HepG2 (cell line): ENCODE measurements around the gene GLB1L. TPM values are rescaled to one million over a fixed set of nuclear protein-coding genes. Genes with fewer than 3 reads are reported as not detected.

Source experiments
- AKAP8 ChIP-seq: sonication (generic); formaldehyde crosslinking; IDR thresholded peaks from 2 replicates; pipeline ENCODE4 v1.5.1; 2020; ENCODE audit warnings: mild to moderate bottlenecking, missing genetic modification reagents
- ARID2 ChIP-seq: sonication (generic); formaldehyde crosslinking; IDR thresholded peaks from 2 replicates; pipeline ENCODE4 v1.8.1; 2022; ENCODE audit warnings: mild to moderate bottlenecking, missing genetic modification reagents, borderline replicate concordance
- EED ChIP-seq: sonication (generic); formaldehyde crosslinking; IDR thresholded peaks from 2 replicates; pipeline ENCODE4 v1.5.0; 2020; ENCODE audit warnings: mild to moderate bottlenecking, missing genetic modification reagents
- GATAD1 ChIP-seq: IDR thresholded peaks from 2 replicates; pipeline ENCODE4 v1.6.1; 2016; ENCODE audit warnings: missing genetic modification reagents, missing compliant biosample characterization
- HMGXB4 ChIP-seq, 2 experiments: sonication (generic) in 1 of 2; formaldehyde crosslinking in 1 of 2; IDR thresholded peaks; 2 replicates each; pipeline versions ENCODE4 v1.4.0 to v1.6.1; 2018 to 2020; ENCODE audit warnings: missing genetic modification reagents in 2 of 2, borderline replicate concordance in 1 of 2, low read depth in 1 of 2, mild to moderate bottlenecking in 1 of 2, missing biosample characterization in 1 of 2
- KIAA2018 ChIP-seq: sonication (generic); formaldehyde crosslinking; IDR thresholded peaks from 2 replicates; pipeline ENCODE4 v1.5.0; 2020; ENCODE audit warnings: mild to moderate bottlenecking, missing genetic modification reagents, borderline replicate concordance
- MXI1 ChIP-seq: IDR thresholded peaks from 3 replicates; pipeline ENCODE4 v1.6.1; 2012; ENCODE audit warnings: low read depth, low read length, inconsistent platforms, borderline replicate concordance
- TFDP2 ChIP-seq: sonication (generic); formaldehyde crosslinking; IDR thresholded peaks from 2 replicates; pipeline ENCODE4 v1.4.0; 2020; ENCODE audit warnings: missing genetic modification reagents
- ZEB1 ChIP-seq: IDR thresholded peaks from 2 replicates; pipeline ENCODE4 v1.6.1; 2012; ENCODE audit warnings: mild to moderate bottlenecking, low read depth, inconsistent platforms; ENCODE audit not compliant: insufficient replicate concordance
- ZNF337 ChIP-seq: sonication (generic); formaldehyde crosslinking; IDR thresholded peaks from 2 replicates; pipeline ENCODE4 v1.5.1; 2020; ENCODE audit warnings: missing genetic modification reagents, low read depth, mild to moderate bottlenecking, borderline replicate concordance
- ZNF766 ChIP-seq: sonication (generic); formaldehyde crosslinking; IDR thresholded peaks from 2 replicates; pipeline ENCODE4 v1.5.0; 2020; ENCODE audit warnings: missing genetic modification reagents, borderline replicate concordance
- polyA plus RNA-seq, 8 experiments: library from polyadenylated mRNA; depleted of rRNA in 3 of 8; stranded (reverse) in 7 of 8; unstranded in 1 of 8; fragments of >200 nt; fragmentation: Illumina TruSeq in 4 of 8; extraction: Trizol in 4 of 8; gene quantifications; 2 replicates each; pipeline versions ENCODE4 v1.2.1 to v1.2.3, GENCODE V29; 2011 to 2016; ENCODE audit warnings: low read depth in 4 of 8, missing spikeins in 1 of 8, mixed read lengths in 1 of 8; ENCODE audit not compliant: insufficient read depth in 1 of 8
- total RNA-seq, 5 experiments: library from RNA; depleted of rRNA; stranded (reverse); fragments of >200 nt; fragmentation: Illumina TruSeq; extraction: Trizol; gene quantifications; 2 replicates each; pipeline ENCODE4 v1.2.3, GENCODE V29; 2016; ENCODE audit warnings: low read depth in 1 of 5
- TF ChIP-seq, protein P1 (sequence below): fragments of 450-650 bp; IDR thresholded peaks from 2 replicates; pipeline ENCODE4 v1.6.1; 2017; ENCODE audit warnings: mild to moderate bottlenecking
- TF ChIP-seq, protein P2 (sequence below): sonication (generic); formaldehyde crosslinking; IDR thresholded peaks from 2 replicates; pipeline ENCODE4 v1.8.1; 2023; ENCODE audit warnings: mild to moderate bottlenecking, moderate library complexity, missing genetic modification reagents

GLB1L gene
- total and polyA plus RNA-seq, 2 of the 13 experiments (the other 11 are each of a cell fraction or from before 2014, with no cell fraction given) = 6.8 to 7.3 TPM

GRCh38 chr2:219230059-219230540, 15.1 kb downstream of the GLB1L start (continued):
- TF ChIP-seq KIAA2018 (CRISPR knock-in tag) = 0 out of 2 replicates have a peak, but pooled peaks have one; percentile 17
- no peak for TF ChIP-seq AKAP8 (CRISPR knock-in tag)
- TF ChIP-seq ARID2 = no peak; the same call in 1 of the 2 replicates
- peak; percentile 64; the same call in 1 of the 3 replicates for TF ChIP-seq MXI1
- no peak for TF ChIP-seq GATAD1 (CRISPR knock-in tag)
- no peak for TF ChIP-seq ZEB1
- TF ChIP-seq EED (CRISPR knock-in tag) = 0 out of 2 replicates have a peak, but pooled peaks have one; percentile 5
- TF ChIP-seq ZNF337 = peak; percentile 76; the same call in 1 of the 2 replicates
- TF ChIP-seq, protein P1, sequence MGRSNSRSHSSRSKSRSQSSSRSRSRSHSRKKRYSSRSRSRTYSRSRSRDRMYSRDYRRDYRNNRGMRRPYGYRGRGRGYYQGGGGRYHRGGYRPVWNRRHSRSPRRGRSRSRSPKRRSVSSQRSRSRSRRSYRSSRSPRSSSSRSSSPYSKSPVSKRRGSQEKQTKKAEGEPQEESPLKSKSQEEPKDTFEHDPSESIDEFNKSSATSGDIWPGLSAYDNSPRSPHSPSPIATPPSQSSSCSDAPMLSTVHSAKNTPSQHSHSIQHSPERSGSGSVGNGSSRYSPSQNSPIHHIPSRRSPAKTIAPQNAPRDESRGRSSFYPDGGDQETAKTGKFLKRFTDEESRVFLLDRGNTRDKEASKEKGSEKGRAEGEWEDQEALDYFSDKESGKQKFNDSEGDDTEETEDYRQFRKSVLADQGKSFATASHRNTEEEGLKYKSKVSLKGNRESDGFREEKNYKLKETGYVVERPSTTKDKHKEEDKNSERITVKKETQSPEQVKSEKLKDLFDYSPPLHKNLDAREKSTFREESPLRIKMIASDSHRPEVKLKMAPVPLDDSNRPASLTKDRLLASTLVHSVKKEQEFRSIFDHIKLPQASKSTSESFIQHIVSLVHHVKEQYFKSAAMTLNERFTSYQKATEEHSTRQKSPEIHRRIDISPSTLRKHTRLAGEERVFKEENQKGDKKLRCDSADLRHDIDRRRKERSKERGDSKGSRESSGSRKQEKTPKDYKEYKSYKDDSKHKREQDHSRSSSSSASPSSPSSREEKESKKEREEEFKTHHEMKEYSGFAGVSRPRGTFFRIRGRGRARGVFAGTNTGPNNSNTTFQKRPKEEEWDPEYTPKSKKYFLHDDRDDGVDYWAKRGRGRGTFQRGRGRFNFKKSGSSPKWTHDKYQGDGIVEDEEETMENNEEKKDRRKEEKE = no peak
- TF ChIP-seq ZNF766 (CRISPR knock-in tag) = peak; percentile 16; the same call in 1 of the 2 replicates
- no peak for TF ChIP-seq HMGXB4 (CRISPR knock-in tag; IDR thresholded peaks at IDR 0.05; ENCODE audit: borderline replicate concordance in 1 of 2, low read depth in 1 of 2)
- peak; percentile 33; the same call in 1 of the 2 replicates for TF ChIP-seq TFDP2 (CRISPR knock-in tag)
- TF ChIP-seq, protein P2, sequence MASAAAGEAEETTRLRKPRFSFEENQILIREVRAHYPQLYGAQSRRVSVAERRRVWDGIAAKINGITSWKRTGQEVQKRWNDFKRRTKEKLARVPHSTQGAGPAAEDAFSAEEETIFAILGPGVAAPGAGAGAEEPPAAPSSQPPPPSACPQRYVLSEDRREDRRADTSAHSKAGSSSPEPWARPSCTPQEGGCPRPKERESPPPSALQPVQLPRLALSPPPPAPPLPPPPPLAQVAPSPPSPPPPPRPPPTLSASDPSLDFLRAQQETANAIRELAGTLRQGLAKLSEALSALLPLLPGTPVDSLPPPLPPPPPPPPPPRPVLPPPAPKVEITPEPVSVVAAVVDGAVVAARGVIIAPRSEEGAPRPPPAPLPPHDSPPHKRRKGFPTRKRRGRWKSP = 0 out of 2 replicates have a peak, but pooled peaks have one; percentile 8
